HFFc6 (cell line): ENCODE data around the gene C17orf50. TPM values are rescaled to one million over a fixed set of nuclear protein-coding genes. Genes with fewer than 3 reads are reported as not detected.

ENCODE experiments used
- DNase-seq: peaks from one replicate; pipeline ENCODE4 v3.0.0-alpha.2; 2018
- H3K27ac Mint-ChIP-seq: 2 replicates; pipeline ENCODE4 v1.8.0; 2020; ENCODE audit warnings: mild to moderate bottlenecking, mixed read lengths
- H3K27me3 Mint-ChIP-seq: 2 replicates; pipeline ENCODE4 v1.8.0; 2021; ENCODE audit warnings: mild to moderate bottlenecking, moderate library complexity, mixed read lengths; ENCODE audit not compliant: insufficient read depth
- H3K36me3 Mint-ChIP-seq: 2 replicates; pipeline ENCODE4 v1.8.0; 2021; ENCODE audit warnings: low read depth, mixed read lengths
- H3K4me1 Mint-ChIP-seq: 2 replicates; pipeline ENCODE4 v1.8.0; 2020; ENCODE audit warnings: low read depth, mixed read lengths
- H3K4me3 Mint-ChIP-seq: 2 replicates; pipeline ENCODE4 v1.8.0; 2020; ENCODE audit warnings: mild to moderate bottlenecking, moderate library complexity, mixed read lengths
- H3K9me3 Mint-ChIP-seq: 2 replicates; pipeline ENCODE4 v1.8.0; 2020; ENCODE audit warnings: mild to moderate bottlenecking, mixed read lengths
- total RNA-seq, 6 experiments: library from RNA; stranded (reverse); fragmentation: NEBNext Ultra II Directional; extraction: Animal tissue kit (Norgen Biotek cat#: 25700); gene quantifications; 2 replicates in 1 of 6; 3 replicates in 5 of 6; pipeline ENCODE4 v1.2.3, GENCODE V29; 2021
- TF ChIP-seq, protein P1 (sequence below): fragments of 200-600 bp; sonication (generic); IDR thresholded peaks from 2 replicates; pipeline ENCODE4 v1.5.0; 2021; ENCODE audit warnings: antibody characterized with exemption, mild to moderate bottlenecking

Gene C17orf50
- total RNA-seq, 6 experiments from 2014 or later: not detected

GRCh38 chr17:35729405-35729833, 31.3 kb upstream of the C17orf50 start:
- Mint-ChIP-seq H3K4me1 (peaks cover 49% of the 10 kb centered on the region), H3K9me3 (no peaks in the 10 kb centered on the region), H3K27me3 (peaks cover 5% of the 10 kb centered on the region), H3K4me3 (no peak overlapping the region), H3K27ac (no peak overlapping the region), H3K36me3 (peaks cover 12% of the 10 kb centered on the region)
- no peak for DNase-seq
- TF ChIP-seq, protein P1, sequence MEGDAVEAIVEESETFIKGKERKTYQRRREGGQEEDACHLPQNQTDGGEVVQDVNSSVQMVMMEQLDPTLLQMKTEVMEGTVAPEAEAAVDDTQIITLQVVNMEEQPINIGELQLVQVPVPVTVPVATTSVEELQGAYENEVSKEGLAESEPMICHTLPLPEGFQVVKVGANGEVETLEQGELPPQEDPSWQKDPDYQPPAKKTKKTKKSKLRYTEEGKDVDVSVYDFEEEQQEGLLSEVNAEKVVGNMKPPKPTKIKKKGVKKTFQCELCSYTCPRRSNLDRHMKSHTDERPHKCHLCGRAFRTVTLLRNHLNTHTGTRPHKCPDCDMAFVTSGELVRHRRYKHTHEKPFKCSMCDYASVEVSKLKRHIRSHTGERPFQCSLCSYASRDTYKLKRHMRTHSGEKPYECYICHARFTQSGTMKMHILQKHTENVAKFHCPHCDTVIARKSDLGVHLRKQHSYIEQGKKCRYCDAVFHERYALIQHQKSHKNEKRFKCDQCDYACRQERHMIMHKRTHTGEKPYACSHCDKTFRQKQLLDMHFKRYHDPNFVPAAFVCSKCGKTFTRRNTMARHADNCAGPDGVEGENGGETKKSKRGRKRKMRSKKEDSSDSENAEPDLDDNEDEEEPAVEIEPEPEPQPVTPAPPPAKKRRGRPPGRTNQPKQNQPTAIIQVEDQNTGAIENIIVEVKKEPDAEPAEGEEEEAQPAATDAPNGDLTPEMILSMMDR: no peak

DNA sequence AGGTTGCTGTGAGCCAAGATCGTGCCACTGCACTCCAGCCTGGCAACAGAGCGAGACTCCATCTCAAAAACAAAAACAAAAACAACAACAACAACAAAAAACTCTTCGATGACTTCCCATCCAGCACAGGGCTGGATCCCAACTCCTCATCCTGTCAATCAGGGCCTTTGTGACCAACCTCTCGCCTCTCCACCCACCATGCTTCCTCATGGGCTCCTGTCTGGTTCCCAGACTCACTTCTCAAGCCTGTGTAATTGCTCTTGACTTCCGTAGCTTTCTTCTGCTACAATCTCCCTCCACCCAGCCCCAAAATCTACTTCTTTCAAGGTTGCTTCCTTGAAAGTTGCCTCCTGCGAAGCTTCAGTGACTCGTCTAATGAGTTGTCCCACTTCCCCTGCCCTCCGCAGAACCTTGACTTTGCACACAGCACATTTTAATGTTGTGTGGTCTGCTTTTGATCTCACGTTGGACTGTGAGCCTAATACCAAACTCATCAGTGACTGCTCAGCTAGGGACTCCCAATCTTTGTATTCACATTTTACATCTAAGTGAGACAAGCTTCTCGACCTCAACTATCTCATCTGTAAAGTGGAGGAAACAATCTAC, 30.2 kb upstream of the C17orf50 start:
- H3K36me3 Mint-ChIP-seq: 0 out of 2 replicates have a peak, but pooled peaks cover 3% of the 10 kb centered on the region
- H3K4me1 Mint-ChIP-seq: peaks cover 40% of the 10 kb centered on the region
- TF ChIP-seq, protein P1: no peak
- no peak overlapping the region for H3K27ac Mint-ChIP-seq
- DNase-seq: no peak
- H3K27me3 Mint-ChIP-seq: peaks cover 5% of the 10 kb centered on the region
- no peaks in the 10 kb centered on the region for H3K9me3 Mint-ChIP-seq
- peak overlapping the region; percentile 80 for H3K4me3 Mint-ChIP-seq

- Mint-ChIP-seq H3K27me3 (peaks cover 5% of the 10 kb centered on the region), H3K4me1 (peaks cover 31% of the 10 kb centered on the region), H3K36me3 (0 out of 2 replicates have a peak, but pooled peaks cover 3% of the 10 kb centered on the region), H3K27ac (0 out of 2 replicates have a peak within 1 kb of the TSS, but pooled peaks have one; percentile 12), H3K9me3 (no peaks in the 10 kb centered on the region), H3K4me3 (peak within 1 kb of the TSS; percentile 84)
- no peak for DNase-seq
- TF ChIP-seq, protein P1: no peak
Observed at GRCh38 chr17:35731239-35731916, 29.3 kb upstream of the C17orf50 start, which contains the start of gene RASL10B. Gene RASL10B, plus strand, starts transcription at chr17:35731639. Its CDS starts 3,546 bp downstream, at chr17:35735185.

- DNase-seq: no peak
- peaks cover 23% of the 10 kb centered on the region for H3K4me1 Mint-ChIP-seq
- peak overlapping the region; percentile 84 for H3K4me3 Mint-ChIP-seq
- TF ChIP-seq, protein P1: no peak
- 0 out of 2 replicates have a peak, but pooled peaks cover 3% of the 10 kb centered on the region for H3K36me3 Mint-ChIP-seq
- H3K27me3 Mint-ChIP-seq: peaks cover 5% of the 10 kb centered on the region
- H3K27ac Mint-ChIP-seq: no peak overlapping the region
- H3K9me3 Mint-ChIP-seq: no peaks in the 10 kb centered on the region
Observed at GRCh38 chr17:35731917-35732805, 28.5 kb upstream of the C17orf50 start.

DNA sequence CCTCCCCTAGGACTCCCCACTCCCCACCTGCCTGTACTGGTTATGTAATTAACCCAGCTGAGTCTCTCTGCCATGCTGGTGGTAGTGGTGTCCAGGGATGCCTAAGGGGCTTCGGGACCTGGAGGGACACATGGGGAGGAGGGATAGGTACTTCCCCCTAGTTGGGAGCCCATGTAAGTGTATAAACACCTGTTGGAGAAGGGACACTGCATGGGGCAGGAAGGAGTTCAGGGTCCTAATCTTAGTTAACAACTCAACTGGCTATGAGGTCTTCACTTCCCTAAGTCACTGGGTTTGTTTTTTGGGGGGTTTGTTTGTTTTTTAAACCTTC, 27.9 kb upstream of the C17orf50 start:
- no peak for DNase-seq
- Mint-ChIP-seq H3K36me3 (0 out of 2 replicates have a peak, but pooled peaks cover 3% of the 10 kb centered on the region), H3K4me3 (peak overlapping the region; percentile 84), H3K9me3 (no peaks in the 10 kb centered on the region), H3K4me1 (peaks cover 17% of the 10 kb centered on the region), H3K27me3 (peaks cover 3% of the 10 kb centered on the region), H3K27ac (no peak overlapping the region)
- TF ChIP-seq, protein P1: no peak
